Left ventricle myocardium superior (tissue), 1 donor: Measurements from ENCODE around the gene HOMER3. TPM values are rescaled to one million over a fixed set of nuclear protein-coding genes. Genes with fewer than 3 reads are reported as not detected.
"Not testable (repeated sequence)": the region's sequence is repeated elsewhere in the genome, so short reads cannot be mapped to it uniquely, and the experiment has no call there.

Experiments
- ATAC-seq: fragments of 200-7000 bp; cut with Tn5 transposase; one replicate; pipeline ENCODE4 v1.9.1; 2020; ENCODE audit warnings: mild to moderate bottlenecking, moderate library complexity
- DNase-seq: peaks from one replicate; pipeline ENCODE4 v3.0.0-alpha.2; 2020
- intact Hi-C: fragments of 100-400 bp; cut with micrococcal nuclease; formaldehyde crosslinking; loops from one replicate; pipeline ENCODE4 v1.11.0; 2022
- total RNA-seq: library from RNA; stranded (reverse); fragmentation: NEBNext Ultra II Directional; extraction: Animal tissue kit (Norgen Biotek cat#: 25700); gene quantifications from one replicate; pipeline ENCODE4 v1.2.1, GENCODE V29; 2021
- donor health status: DM: no; HTN: yes; CAD: no; lungs with severe emphysema.

Gene HOMER3
- total RNA-seq, 1 donor from 2014 or later: 10.4 TPM

- no peak for DNase-seq
- ATAC-seq: no peak
- intact Hi-C loops: no loop called here
Observed at GRCh38 chr19:18931316-18932162, 9.5 kb downstream of the HOMER3 start.

- no peak for ATAC-seq
- DNase-seq: no peak
- intact Hi-C loops: no loop called here
Observed at GRCh38 chr19:18929311-18929710, 11.7 kb downstream of the HOMER3 start.

GRCh38 chr19:18928018-18928805, 12.8 kb downstream of the HOMER3 start:
- no peak for ATAC-seq
- intact Hi-C loops: no loop called here
- no peak for DNase-seq

GRCh38 chr19:18924684-18925213, 16.3 kb downstream of the HOMER3 start:
- ATAC-seq: no peak
- no peak for DNase-seq
- intact Hi-C loops: no loop called here

GRCh38 chr19:18922228-18922985, 18.6 kb downstream of the HOMER3 start:
- DNase-seq (no peak), ATAC-seq (no peak)
- intact Hi-C loops: no loop called here

- DNase-seq: no peak
- ATAC-seq: no peak
- intact Hi-C loops: no loop called here
Observed at GRCh38 chr19:18921593-18921992, 19.4 kb downstream of the HOMER3 start.

- DNase-seq (no peak), ATAC-seq (no peak)
- intact Hi-C loops: no loop called here
Observed at GRCh38 chr19:18920400-18920799, 20.6 kb downstream of the HOMER3 start.

- DNase-seq (no peak), ATAC-seq (no peak)
- intact Hi-C loops: no loop called here
Observed at GRCh38 chr19:18919900-18920214, 21.2 kb downstream of the HOMER3 start.

- ATAC-seq: peak; percentile 99
- intact Hi-C loops: no loop called here
- peak; percentile 98 for DNase-seq
Observed at GRCh38 chr19:18919086-18919899, 21.7 kb downstream of the HOMER3 start, which contains the start of the genes COPE and DDX49. Gene COPE (minus strand): TSS chr19:18919387. CDS start chr19:18919348, 39 bp downstream. Gene DDX49 (plus strand): TSS chr19:18919715. CDS start chr19:18919742, 27 bp downstream.

GRCh38 chr19:18917593-18917992, 23.4 kb downstream of the HOMER3 start:
- DNase-seq, intact Hi-C loops: not testable (repeated sequence)

GRCh38 chr19:18915639-18916038, 25.4 kb downstream of the HOMER3 start:
- DNase-seq: no peak
- ATAC-seq: no peak
- intact Hi-C loops: no loop called here

More at GRCh38 chr19:18917593-18917992, 23.4 kb downstream of the HOMER3 start:
- not testable (repeated sequence) for ATAC-seq

GRCh38 chr19:18913466-18913865, 27.6 kb downstream of the HOMER3 start:
- ATAC-seq (no peak), DNase-seq (no peak)
- intact Hi-C loops: no loop called here

GRCh38 chr19:18912933-18913332, 28.1 kb downstream of the HOMER3 start:
- intact Hi-C loops: no loop called here
- DNase-seq: no peak
- ATAC-seq: no peak

GRCh38 chr19:18910801-18911436, 30.1 kb downstream of the HOMER3 start:
- intact Hi-C loops: no loop called here
- DNase-seq: no peak
- no peak for ATAC-seq

GRCh38 chr19:18910010-18910409, 31.0 kb downstream of the HOMER3 start:
- intact Hi-C loops: no loop called here
- ATAC-seq: no peak

GRCh38 chr19:18908917-18909619, 31.9 kb downstream of the HOMER3 start:
- intact Hi-C loops: no loop called here
- DNase-seq (no peak), ATAC-seq (no peak)

More at GRCh38 chr19:18910010-18910409, 31.0 kb downstream of the HOMER3 start:
- no peak for DNase-seq
